LNCAP (cell line): ENCODE measurements around the gene ARL11.

Experiments
- CTCF ChIP-seq: fragments of 450-650 bp; IDR thresholded peaks from 2 replicates; pipeline ENCODE4 v1.5.1; 2017; ENCODE audit warnings: mild to moderate bottlenecking

The ARL11 gene

GRCh38 chr13:49657241-49657641 lies 28.9 kb downstream of the ARL11 start:
- no peak for TF ChIP-seq CTCF

DNA sequence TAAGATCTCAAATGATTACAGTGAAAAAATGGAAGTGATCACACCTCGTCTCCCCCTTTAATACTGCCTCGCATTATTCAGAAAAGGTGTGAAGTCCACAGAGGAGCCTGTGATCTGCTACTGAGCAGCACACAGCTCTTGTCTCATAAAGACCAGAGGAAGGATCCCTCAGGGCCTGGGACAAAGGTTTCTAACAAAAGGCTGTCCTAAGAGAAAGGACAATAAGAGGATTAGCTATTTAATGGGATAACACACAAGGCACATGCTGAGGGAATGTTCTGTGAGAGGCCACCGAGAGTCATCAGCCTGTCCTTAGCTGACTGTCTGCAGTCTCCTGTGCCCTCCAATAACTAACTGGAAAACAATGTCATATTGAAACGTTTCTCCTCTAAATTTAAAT lies 36.3 kb downstream of the ARL11 start:
- TF ChIP-seq CTCF: no peak

DNA sequence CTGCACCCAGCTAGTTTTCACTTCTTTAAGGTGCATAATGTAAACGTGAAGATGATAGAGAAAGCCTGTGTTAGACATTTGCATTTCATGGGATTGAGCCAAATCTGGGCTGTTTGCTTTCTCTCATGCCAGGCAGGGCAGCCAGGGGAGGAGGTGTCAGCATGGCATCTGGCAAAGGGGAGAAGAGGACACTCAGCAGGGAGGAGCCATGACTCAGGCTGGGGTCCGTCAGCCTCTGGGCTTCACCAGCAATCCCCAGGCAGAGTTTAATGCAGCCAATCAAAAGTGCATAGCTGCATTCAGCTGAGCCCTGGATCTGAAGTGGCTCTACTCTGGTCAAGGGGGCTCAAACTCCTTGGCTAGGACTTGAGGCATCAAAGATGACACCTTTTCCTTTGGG lies 39.5 kb downstream of the ARL11 start:
- no peak for TF ChIP-seq CTCF

DNA sequence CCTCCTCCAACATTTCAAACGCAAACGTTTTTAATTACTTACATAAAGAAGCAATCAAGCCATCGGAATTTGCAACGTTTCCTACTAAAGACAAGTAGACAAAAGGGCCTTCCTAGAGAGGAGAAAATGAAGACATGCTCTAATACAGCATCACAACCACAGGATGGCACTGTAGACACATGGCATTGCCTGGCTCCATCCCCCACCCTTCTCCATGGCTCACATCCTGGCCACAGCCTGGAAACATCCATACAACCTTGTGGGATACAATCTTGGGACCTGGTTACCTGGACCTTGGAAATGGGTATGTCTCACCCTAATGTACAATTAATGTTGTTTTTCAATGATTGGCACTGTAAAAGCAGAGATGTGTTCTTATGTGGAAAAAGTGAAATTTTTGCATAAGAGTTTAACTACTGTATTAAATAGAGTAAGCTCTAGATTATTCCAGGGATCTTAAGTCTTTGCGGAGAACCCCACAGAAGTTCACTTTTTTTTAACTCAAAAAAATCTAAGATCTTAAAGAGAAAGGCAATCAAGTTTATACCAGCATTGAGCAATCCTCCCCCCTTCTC lies 41.5 kb downstream of the ARL11 start:
- TF ChIP-seq CTCF: peak; percentile 64

DNA sequence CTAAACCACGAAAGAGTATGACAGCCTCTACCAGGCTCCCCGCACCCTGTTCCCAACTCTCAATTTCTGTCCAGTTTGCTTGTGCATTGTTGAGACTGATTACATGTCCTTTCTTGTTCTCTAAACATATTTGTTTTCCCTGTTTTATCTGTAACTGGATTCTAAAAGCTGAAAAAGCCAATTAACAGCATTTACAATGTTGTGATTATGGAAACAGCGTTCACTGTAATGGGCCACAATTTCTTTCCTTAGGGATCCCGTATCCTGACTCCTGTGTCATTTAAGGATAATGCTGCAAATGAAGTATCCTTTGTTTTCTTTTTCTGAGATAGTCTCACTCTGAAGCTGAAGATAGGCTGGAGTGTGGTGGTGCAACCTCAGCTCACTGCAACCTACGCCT lies 42.5 kb downstream of the ARL11 start:
- TF ChIP-seq CTCF: no peak

- TF ChIP-seq CTCF: no peak
These were observed 48.4 kb downstream of the ARL11 start for GRCh38 chr13:49676581-49677298.

- no peak for TF ChIP-seq CTCF
These were observed 50.0 kb downstream of the ARL11 start for GRCh38 chr13:49678191-49678914.
